Stimulated activated CD8-positive, alpha-beta memory T cell treated with anti-CD3 and anti-CD28 coated beads, Interleukin-4, amount 100 ng/mL, for 1 hour (primary cell): ENCODE results near the gene FCGR2B.
A peak's percentile ranks its signal among the peaks of the same experiment; 100 is the strongest.
"Not testable (repeated sequence)": the region's sequence is repeated elsewhere in the genome, so short reads cannot be mapped to it uniquely, and the experiment has no call there.

ENCODE experiments used
- DNase-seq, 2 donors: peaks; one replicate each; pipeline ENCODE4 v3.0.0-alpha.2; 2020; ENCODE audit warnings: low read depth in 2 of 2, low spot score in 1 of 2

FCGR2B gene

GRCh38 chr1:161705537-161705936 is 42.6 kb downstream of the FCGR2B start:
- DNase-seq: no peak

DNA sequence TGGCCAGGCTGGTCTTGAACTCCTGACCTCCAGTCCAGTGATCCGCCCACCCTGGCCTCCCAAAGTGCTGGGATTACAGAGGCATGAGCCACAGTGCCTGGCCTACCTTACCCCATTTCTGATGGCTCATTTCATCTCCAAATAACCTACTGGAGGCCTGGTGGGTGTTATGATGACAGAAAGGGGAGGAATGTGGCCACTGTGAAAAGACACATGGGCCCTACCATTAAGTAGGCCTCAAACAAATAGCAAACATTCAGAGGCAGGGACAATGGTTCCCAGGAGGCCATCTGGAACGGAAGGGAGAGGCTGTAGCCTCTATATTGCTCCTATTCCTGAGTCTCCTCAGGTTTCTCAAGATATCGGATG is 43.2 kb downstream of the FCGR2B start:
- DNase-seq: no peak

GRCh38 chr1:161706482-161707347 is 43.8 kb downstream of the FCGR2B start, which contains the start of gene FCRLA:
FCRLA (plus strand) TSS chr1:161707229; CDS start chr1:161707265, 36 bp downstream.
- DNase-seq: no peak

DNA sequence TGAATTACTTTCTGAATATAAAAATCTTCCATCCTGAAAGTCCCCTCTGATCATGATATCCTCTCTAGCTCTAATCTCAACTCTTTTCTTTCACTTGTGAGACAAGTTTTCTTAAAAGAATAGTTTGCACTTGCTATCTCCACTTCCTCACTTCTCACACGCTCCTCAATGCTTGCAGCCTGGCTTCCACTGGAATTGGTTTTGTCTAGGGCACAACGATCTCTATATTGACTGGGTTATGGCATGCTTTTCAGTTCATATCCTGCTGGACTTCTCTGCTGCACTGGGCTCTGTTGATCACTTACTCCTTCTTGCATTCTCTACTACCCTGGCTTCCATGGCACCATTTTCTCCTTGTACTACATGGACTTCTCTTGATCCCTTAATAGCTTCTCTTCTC is 44.6 kb downstream of the FCGR2B start:
- no peak for DNase-seq

- no peak for DNase-seq
These were observed 46.4 kb downstream of the FCGR2B start for GRCh38 chr1:161709373-161709772.

- no peak for DNase-seq
These were observed 47.6 kb downstream of the FCGR2B start for GRCh38 chr1:161710560-161710959.

GRCh38 chr1:161718559-161719324 is 55.8 kb downstream of the FCGR2B start:
- no peak for DNase-seq

DNA sequence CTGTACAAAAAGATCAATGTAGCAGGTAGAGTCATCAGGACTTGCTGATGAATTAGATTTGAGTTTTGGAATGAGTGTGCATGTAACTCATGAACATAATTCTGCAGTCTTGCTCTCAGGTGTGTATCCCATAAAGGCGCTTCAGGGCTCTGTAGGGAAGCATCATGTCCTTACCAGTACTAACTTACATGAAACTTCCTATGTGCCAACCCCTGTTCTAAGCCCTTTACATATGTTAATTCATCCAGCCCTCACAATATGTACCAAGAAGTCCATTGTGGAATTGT is 56.3 kb downstream of the FCGR2B start:
- no peak for DNase-seq

GRCh38 chr1:161720422-161720821 is 57.5 kb downstream of the FCGR2B start:
- no peak for DNase-seq

DNA sequence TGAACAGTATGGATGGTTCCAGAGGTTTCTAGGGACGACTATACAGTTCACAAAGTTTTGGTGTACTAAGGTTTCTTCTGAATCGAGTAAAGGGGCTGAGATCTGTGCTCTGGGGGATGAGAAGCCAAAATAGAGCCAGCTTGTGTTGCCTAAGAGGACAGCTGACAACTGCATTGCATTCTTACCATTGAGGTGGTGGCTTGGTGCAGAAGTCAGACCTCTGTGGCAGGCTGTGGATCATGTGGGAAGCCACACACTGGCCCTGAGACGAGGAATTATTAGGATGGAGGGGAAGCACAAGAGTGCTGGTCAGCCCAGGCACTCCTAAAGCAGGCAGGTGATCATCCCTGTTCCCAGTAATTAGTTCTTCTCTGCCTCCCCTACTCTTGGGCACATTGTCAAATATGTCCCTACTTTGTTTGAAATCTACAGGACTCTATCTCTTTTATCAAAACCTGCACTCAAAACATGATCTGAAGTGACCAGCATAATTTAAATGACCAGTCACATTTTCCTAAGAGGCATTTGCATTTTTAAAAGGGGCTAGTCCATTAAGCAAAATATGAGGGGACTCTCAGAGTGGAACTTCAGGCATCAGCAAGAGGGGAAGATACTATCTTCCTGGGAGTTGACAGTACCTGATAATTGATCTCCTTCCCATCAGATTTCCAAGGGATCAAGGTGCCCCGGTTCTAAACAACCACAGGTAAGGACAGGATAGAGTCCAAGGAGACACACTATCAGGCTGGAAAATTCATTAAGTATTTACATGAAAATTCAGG is 58.2 kb downstream of the FCGR2B start, which contains the start of gene FCRLB:
TSS of gene FCRLB (plus strand) at position 589 of the 782 bp plus-strand sequence. CDS start 1,129 bp downstream, outside the sequence.
- no peak for DNase-seq

- no peak for DNase-seq
These were observed 58.9 kb downstream of the FCGR2B start for GRCh38 chr1:161721738-161722343.

GRCh38 chr1:161722406-161722805 is 59.5 kb downstream of the FCGR2B start:
- no peak for DNase-seq

- DNase-seq: no peak
These were observed 60.7 kb downstream of the FCGR2B start for GRCh38 chr1:161723459-161724141.

DNA sequence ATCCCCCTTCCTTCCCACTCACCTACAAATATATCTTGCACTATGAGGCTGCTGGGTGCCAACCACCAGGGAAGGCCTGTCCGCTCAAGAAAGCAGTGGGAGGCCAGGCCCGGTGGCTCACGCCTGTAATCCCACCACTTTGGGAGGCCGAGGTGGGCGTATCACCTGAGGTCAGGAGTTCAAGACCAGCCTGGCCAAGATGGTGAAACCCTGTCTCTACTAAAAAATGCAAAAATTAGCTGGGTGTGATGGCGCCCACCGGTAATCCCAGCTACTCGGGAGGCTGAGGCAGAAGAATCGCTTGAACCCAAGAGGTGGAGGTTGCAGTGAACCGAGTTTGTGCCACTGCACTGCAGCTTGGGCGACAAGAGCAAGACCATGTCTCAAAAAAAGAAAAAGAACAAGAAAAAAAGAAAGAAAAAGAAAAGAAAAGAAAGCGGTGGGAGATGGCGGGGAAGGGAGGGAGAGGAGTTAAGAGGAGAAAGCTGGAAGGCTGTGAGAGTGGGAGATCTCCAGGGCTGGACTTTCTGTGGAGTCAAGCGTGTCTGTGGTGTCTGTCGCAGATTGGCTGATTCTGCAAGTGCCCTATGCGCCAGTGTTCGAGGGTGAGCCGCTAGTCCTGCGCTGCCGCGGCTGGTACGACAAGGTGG is 62.4 kb downstream of the FCGR2B start:
- not testable (repeated sequence) for DNase-seq

GRCh38 chr1:161725908-161726472 is 63.0 kb downstream of the FCGR2B start:
- DNase-seq: peak; percentile 14 to 25

- peak; percentile 56 to 57 for DNase-seq
These were observed 63.7 kb downstream of the FCGR2B start for GRCh38 chr1:161726473-161727255.

DNA sequence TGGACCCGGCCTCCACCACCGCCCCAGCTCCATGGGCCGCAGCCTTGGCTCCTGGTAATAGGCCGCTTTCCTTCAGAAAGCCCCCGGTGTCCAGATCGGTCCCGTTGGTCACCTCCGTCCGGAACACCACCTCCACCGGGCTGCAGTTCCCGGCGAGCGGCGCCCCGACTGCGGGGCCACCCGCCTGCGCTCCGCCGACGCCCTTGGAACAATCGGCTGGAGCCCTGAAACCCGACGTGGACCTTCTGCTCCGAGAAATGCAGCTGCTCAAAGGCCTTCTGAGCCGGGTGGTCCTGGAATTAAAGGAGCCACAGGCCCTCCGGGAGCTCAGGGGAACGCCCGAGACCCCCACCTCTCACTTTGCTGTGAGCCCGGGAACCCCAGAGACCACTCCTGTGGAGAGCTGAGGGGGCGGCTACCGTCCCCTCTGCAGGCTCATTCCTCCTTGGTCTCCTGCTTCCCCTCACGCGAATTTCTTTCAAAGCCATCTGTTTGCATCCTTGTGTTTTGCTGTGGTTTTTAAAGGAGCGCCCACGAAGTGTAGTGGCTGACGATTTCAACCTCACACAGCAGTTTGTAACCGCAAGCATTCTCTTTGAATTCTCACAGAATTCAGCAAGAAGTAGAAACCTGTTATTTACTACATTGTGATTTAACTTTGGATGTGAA is 64.4 kb downstream of the FCGR2B start:
- DNase-seq: no peak
